ENCODE data around the gene CNTN5. TPM values are rescaled to one million over a fixed set of nuclear protein-coding genes. Genes with fewer than 3 reads are reported as not detected.

The CNTN5 gene
- total RNA-seq, 1 experiment from 2014 or later = not detected

DNA sequence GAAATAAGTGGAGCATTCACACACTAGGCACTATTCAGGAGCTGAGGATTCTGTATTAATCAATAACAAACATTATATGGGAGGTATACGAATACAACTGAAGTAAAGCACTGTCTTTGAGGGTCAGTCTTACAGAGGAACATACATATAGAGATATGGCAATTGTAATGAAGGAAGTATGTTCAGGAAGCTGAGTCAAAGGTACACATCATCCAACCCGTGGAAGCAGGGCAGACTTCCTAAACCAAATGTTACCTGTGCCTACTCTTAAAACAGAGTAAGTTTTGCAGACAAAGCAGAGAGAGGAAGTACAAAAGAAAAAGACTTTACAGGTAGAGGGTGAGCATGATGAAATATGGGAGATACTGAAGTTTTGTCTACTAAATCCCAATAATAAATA, 1185.2 kb downstream of the CNTN5 start:
- H4K20me1 ChIP-seq (ENCODE audit: low read length) = no peaks in the 10 kb centered on the region
- no peaks in the 10 kb centered on the region for H3K36me3 ChIP-seq (ENCODE audit: low read depth, low read length)
- DNase-seq (no peak), ATAC-seq (no peak)
- TF ChIP-seq EZH2phosphoT487 (IDR thresholded peaks at IDR 0.05; ENCODE audit: borderline replicate concordance, low read length) (no peak), EZH2 (IDR thresholded peaks at IDR 0.05; ENCODE audit: low read length, unreplicated experiment) (no peak)
- TF ChIP-seq, protein P1, sequence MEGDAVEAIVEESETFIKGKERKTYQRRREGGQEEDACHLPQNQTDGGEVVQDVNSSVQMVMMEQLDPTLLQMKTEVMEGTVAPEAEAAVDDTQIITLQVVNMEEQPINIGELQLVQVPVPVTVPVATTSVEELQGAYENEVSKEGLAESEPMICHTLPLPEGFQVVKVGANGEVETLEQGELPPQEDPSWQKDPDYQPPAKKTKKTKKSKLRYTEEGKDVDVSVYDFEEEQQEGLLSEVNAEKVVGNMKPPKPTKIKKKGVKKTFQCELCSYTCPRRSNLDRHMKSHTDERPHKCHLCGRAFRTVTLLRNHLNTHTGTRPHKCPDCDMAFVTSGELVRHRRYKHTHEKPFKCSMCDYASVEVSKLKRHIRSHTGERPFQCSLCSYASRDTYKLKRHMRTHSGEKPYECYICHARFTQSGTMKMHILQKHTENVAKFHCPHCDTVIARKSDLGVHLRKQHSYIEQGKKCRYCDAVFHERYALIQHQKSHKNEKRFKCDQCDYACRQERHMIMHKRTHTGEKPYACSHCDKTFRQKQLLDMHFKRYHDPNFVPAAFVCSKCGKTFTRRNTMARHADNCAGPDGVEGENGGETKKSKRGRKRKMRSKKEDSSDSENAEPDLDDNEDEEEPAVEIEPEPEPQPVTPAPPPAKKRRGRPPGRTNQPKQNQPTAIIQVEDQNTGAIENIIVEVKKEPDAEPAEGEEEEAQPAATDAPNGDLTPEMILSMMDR (conservative IDR thresholded peaks at IDR 0.05; ENCODE audit: low read depth, low read length) = no peak
- H2AFZ ChIP-seq (ENCODE audit: low read length) = no peak overlapping the region
- H3K27me3 ChIP-seq (ENCODE audit: low read length) = peaks cover 32% of the 10 kb centered on the region
- POLR2A ChIA-PET (ENCODE audit: unreplicated experiment) = no interaction called here
- BruUV-seq (replicated peaks) = no TSS peak
- no peaks in the 10 kb centered on the region for H3K79me2 ChIP-seq (ENCODE audit: low read length)
- no peak overlapping the region for H3K27ac ChIP-seq (ENCODE audit: low read length)
- H3F3A ChIP-seq (ENCODE audit: low read length, unreplicated experiment) = no peaks in the 10 kb centered on the region
- no peak overlapping the region for H3K4me3 ChIP-seq (ENCODE audit: low read length)
- no peaks in the 10 kb centered on the region for H3K9me2 ChIP-seq (replicated peaks; ENCODE audit: low read length)
- H3K9ac ChIP-seq (ENCODE audit: low read length) = no peak overlapping the region
- CTCF ChIA-PET = no interaction called here
- no peaks in the 10 kb centered on the region for H3K9me3 ChIP-seq (ENCODE audit: low read length)
- intact Hi-C loops (cut with micrococcal nuclease) = no loop called here
- H3K4me1 ChIP-seq (ENCODE audit: insufficient read depth, low read length) = no peaks in the 10 kb centered on the region
- no peak overlapping the region for H3K4me2 ChIP-seq (ENCODE audit: low read length)

DNA sequence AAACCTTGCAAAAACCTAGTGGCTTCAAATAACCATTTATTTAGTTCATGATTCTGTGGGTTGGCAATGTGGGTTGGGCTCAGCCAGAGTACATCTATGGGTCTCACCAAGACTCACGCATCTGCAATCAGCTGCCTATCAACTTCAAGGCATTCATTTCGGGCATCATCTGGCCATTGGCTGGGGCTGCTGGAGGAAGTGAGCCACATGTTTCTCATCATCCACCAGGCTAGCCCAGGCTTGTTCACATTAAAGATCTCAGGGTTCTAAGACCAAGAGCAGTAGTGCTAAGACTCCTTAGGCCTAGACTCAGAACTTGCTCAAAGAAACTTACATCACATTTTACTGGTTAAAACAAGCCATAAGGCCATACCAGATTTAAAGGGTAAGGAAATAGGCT, 1187.5 kb downstream of the CNTN5 start:
- no peak overlapping the region for H3K9ac ChIP-seq (ENCODE audit: low read length)
- H3K27me3 ChIP-seq (ENCODE audit: low read length) = peaks cover 11% of the 10 kb centered on the region; the same call in 1 of the 2 replicates
- no peak overlapping the region for H3K4me3 ChIP-seq (ENCODE audit: low read length)
- no peak overlapping the region for H3K27ac ChIP-seq (ENCODE audit: low read length)
- H3K4me2 ChIP-seq (ENCODE audit: low read length) = no peak overlapping the region
- H3K36me3 ChIP-seq (ENCODE audit: low read depth, low read length) = no peaks in the 10 kb centered on the region
- no peaks in the 10 kb centered on the region for H3K4me1 ChIP-seq (ENCODE audit: insufficient read depth, low read length)
- H3K79me2 ChIP-seq (ENCODE audit: low read length) = no peaks in the 10 kb centered on the region
- intact Hi-C loops (cut with micrococcal nuclease) = no loop called here
- ChIA-PET POLR2A (ENCODE audit: unreplicated experiment) (no interaction called here), CTCF (no interaction called here)
- no peaks in the 10 kb centered on the region for H3K9me2 ChIP-seq (replicated peaks; ENCODE audit: low read length)
- no peak for ATAC-seq
- no peak overlapping the region for H2AFZ ChIP-seq (ENCODE audit: low read length)
- H3K9me3 ChIP-seq (ENCODE audit: low read length) = no peaks in the 10 kb centered on the region
- no peak for DNase-seq
- H4K20me1 ChIP-seq (ENCODE audit: low read length) = no peaks in the 10 kb centered on the region
- no peaks in the 10 kb centered on the region for H3F3A ChIP-seq (ENCODE audit: low read length, unreplicated experiment)
- no TSS peak for BruUV-seq (replicated peaks)
- TF ChIP-seq, protein P1 (conservative IDR thresholded peaks at IDR 0.05; ENCODE audit: low read depth, low read length) = no peak
- TF ChIP-seq EZH2phosphoT487 (IDR thresholded peaks at IDR 0.05; ENCODE audit: borderline replicate concordance, low read length) = no peak
- no peak for TF ChIP-seq EZH2 (IDR thresholded peaks at IDR 0.05; ENCODE audit: low read length, unreplicated experiment)

DNA sequence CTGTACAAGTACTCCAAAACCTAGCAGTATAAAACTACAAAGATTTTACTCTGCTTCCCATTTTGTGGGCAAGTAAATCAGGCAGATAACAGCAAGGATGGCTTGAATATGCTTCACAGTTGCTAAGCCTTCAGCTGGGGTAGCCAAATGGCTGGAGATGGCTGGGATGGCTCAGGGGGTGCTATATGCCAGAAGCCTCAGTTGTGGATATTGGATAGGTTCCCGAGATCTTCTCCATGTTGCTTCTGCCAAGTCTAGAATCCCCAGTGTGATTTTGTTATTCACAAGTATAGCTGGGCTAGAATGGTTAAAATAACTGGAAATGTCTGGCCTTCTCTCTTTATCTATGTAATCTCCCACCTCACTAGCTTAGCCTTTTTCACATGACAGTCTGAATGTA, 1194.0 kb downstream of the CNTN5 start:
- Histone ChIP-seq H2AFZ (ENCODE audit: low read length) (no peak overlapping the region), H3K4me2 (ENCODE audit: low read length) (no peak overlapping the region), H3K4me3 (ENCODE audit: low read length) (no peak overlapping the region), H3K27me3 (ENCODE audit: low read length) (no peaks in the 10 kb centered on the region), H3K27ac (ENCODE audit: low read length) (no peak overlapping the region), H3K9me2 (replicated peaks; ENCODE audit: low read length) (no peaks in the 10 kb centered on the region), H4K20me1 (ENCODE audit: low read length) (no peaks in the 10 kb centered on the region), H3K36me3 (ENCODE audit: low read depth, low read length) (no peaks in the 10 kb centered on the region), H3K9me3 (ENCODE audit: low read length) (no peaks in the 10 kb centered on the region), H3K79me2 (ENCODE audit: low read length) (no peaks in the 10 kb centered on the region), H3K4me1 (ENCODE audit: insufficient read depth, low read length) (no peaks in the 10 kb centered on the region), H3F3A (ENCODE audit: low read length, unreplicated experiment) (no peaks in the 10 kb centered on the region), H3K9ac (ENCODE audit: low read length) (no peak overlapping the region)
- intact Hi-C loops (cut with micrococcal nuclease) = no loop called here
- ATAC-seq (no peak), DNase-seq (no peak)
- TF ChIP-seq, protein P1 (conservative IDR thresholded peaks at IDR 0.05; ENCODE audit: low read depth, low read length) = no peak
- TF ChIP-seq EZH2phosphoT487 (IDR thresholded peaks at IDR 0.05; ENCODE audit: borderline replicate concordance, low read length) (no peak), EZH2 (IDR thresholded peaks at IDR 0.05; ENCODE audit: low read length, unreplicated experiment) (no peak)
- no TSS peak for BruUV-seq (replicated peaks)
- ChIA-PET CTCF (no interaction called here), POLR2A (ENCODE audit: unreplicated experiment) (no interaction called here)
